ENCODE data around the gene IFT43. TPM values are rescaled to one million over a fixed set of nuclear protein-coding genes. Genes with fewer than 3 reads are reported as not detected.
"Not testable (repeated sequence)": the region's sequence is repeated elsewhere in the genome, so short reads cannot be mapped to it uniquely, and the experiment has no call there.

IFT43 gene
- total and polyA plus RNA-seq, 2 donors (not counting 3 experiments of a cell fraction or from before 2014, with no cell fraction given) = 22.3 to 39.0 TPM

DNA sequence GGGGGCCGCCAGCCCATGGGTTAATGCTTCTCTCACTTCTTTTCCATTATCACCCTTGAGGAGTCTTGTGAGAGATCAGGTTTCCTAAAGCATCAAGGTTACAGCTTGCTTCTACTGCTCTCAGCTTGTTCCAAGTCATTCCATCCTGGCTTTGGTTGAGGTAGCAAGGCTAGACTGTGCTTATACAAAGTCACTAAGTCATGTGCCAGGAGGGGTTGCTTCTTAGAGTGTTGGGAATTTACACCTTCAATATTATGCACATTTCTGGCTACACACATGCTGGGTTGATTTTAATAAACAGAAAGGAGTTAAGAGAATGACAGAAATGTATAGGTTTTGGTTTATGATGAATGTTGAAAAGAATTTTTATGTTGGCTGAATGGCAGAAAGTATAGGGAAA, 21.8 kb downstream of the IFT43 start:
- Histone ChIP-seq H3K9me1 (replicated peaks; ENCODE audit: control insufficient read depth, extremely low read depth, insufficient read depth, low read length) (no peaks in the 10 kb centered on the region), H2AFZ (ENCODE audit: low read depth, low read length) (no peak overlapping the region), H3K4me2 (ENCODE audit: insufficient read depth, low read length) (no peak overlapping the region), H3K9me3 (replicated peaks; ENCODE audit: control insufficient read depth, insufficient read depth, low read length) (no peaks in the 10 kb centered on the region), H3K9ac (replicated peaks; ENCODE audit: extremely low read depth, insufficient read depth, low read length) (no peak overlapping the region), H3K79me2 (ENCODE audit: control insufficient read depth, insufficient read depth, low read length) (no peaks in the 10 kb centered on the region), H4K20me1 (replicated peaks; ENCODE audit: control insufficient read depth, extremely low read depth, insufficient read depth, low read length) (no peaks in the 10 kb centered on the region), H3K36me3 (ENCODE audit: control insufficient read depth in 2 of 2, extremely low read depth in 1 of 2, insufficient read depth in 2 of 2, low read length in 2 of 2) (peaks cover 2 to 17% of the 10 kb centered on the region in 2 experiments), H3K4me1 (ENCODE audit: control insufficient read depth, extremely low read depth, insufficient read depth, low read length) (no peaks in the 10 kb centered on the region), H3K27ac (ENCODE audit: insufficient read depth, low read depth, low read length) (no peak overlapping the region), H3K27me3 (ENCODE audit: control insufficient read depth in 2 of 2, insufficient read depth in 2 of 2, low read length in 2 of 2) (no peaks in the 10 kb centered on the region), H3K4me3 (replicated peaks in 1 of 3; ENCODE audit: insufficient read depth in 1 of 3, low read depth in 1 of 3, low read length in 3 of 3) (no peak overlapping the region)
- intact Hi-C loops (cut with micrococcal nuclease) (no loop called here), dilution Hi-C loops (cut with MboI; ENCODE audit: extremely low pct_ligation_motif_present, low sequenced_read_pairs) (no loop called here)
- no TSS peak for BruUV-seq (replicated peaks)
- ChIA-PET POLR2A (no interaction called here), CTCF (no interaction called here)
- FAIRE-seq (no peak), DNase-seq (ENCODE audit: low read depth, low spot score) (no peak)
- TF ChIP-seq EZH2 (IDR thresholded peaks at IDR 0.05; ENCODE audit: borderline replicate concordance, low read depth, low read length, severe bottlenecking) (no peak), MYC (IDR thresholded peaks at IDR 0.05; ENCODE audit: low read depth, low read length) (no peak), GATA2 (IDR thresholded peaks at IDR 0.05; ENCODE audit: insufficient read depth, insufficient read length, low read depth, low read length) (no peak), POLR2A (IDR thresholded peaks at IDR 0.05; ENCODE audit: low read depth, low read length) (no peak)

DNA sequence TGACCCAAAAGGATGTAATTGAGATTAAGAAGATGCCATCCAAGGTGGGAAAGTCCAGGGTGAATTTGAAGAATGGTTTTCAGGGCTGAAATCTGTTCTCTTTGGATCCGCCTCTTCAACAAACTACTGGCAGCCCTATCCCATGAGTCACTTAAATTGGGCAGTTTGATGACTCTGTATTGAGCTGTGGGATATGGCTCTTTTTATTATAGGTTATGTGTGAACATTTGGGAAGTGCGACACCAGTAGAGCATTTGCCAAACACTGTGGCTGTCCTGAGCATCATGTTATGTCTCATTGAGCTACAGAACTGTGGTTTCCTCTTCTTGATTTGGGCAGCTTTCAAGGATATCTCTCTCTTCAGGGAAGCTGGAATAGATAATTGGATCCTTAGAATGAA, 22.3 kb downstream of the IFT43 start:
- Histone ChIP-seq H3K27ac (ENCODE audit: insufficient read depth, low read depth, low read length) (no peak overlapping the region), H2AFZ (ENCODE audit: low read depth, low read length) (no peak overlapping the region), H3K4me2 (ENCODE audit: insufficient read depth, low read length) (no peak overlapping the region), H3K36me3 (ENCODE audit: control insufficient read depth in 2 of 2, extremely low read depth in 1 of 2, insufficient read depth in 2 of 2, low read length in 2 of 2) (peaks cover 2 to 19% of the 10 kb centered on the region in 2 experiments), H3K4me1 (ENCODE audit: control insufficient read depth, extremely low read depth, insufficient read depth, low read length) (no peaks in the 10 kb centered on the region), H4K20me1 (replicated peaks; ENCODE audit: control insufficient read depth, extremely low read depth, insufficient read depth, low read length) (no peaks in the 10 kb centered on the region), H3K4me3 (replicated peaks in 1 of 3; ENCODE audit: insufficient read depth in 1 of 3, low read depth in 1 of 3, low read length in 3 of 3) (no peak overlapping the region), H3K9me3 (replicated peaks; ENCODE audit: control insufficient read depth, insufficient read depth, low read length) (no peaks in the 10 kb centered on the region), H3K79me2 (ENCODE audit: control insufficient read depth, insufficient read depth, low read length) (no peaks in the 10 kb centered on the region), H3K9me1 (replicated peaks; ENCODE audit: control insufficient read depth, extremely low read depth, insufficient read depth, low read length) (no peaks in the 10 kb centered on the region), H3K27me3 (ENCODE audit: control insufficient read depth in 2 of 2, insufficient read depth in 2 of 2, low read length in 2 of 2) (no peaks in the 10 kb centered on the region), H3K9ac (replicated peaks; ENCODE audit: extremely low read depth, insufficient read depth, low read length) (no peak overlapping the region)
- dilution Hi-C loops (cut with MboI; ENCODE audit: extremely low pct_ligation_motif_present, low sequenced_read_pairs) = no loop called here
- no TSS peak for BruUV-seq (replicated peaks)
- no peak for TF ChIP-seq GATA2 (IDR thresholded peaks at IDR 0.05; ENCODE audit: insufficient read depth, insufficient read length, low read depth, low read length)
- TF ChIP-seq EZH2 (IDR thresholded peaks at IDR 0.05; ENCODE audit: borderline replicate concordance, low read depth, low read length, severe bottlenecking) = no peak
- TF ChIP-seq, protein P1, sequence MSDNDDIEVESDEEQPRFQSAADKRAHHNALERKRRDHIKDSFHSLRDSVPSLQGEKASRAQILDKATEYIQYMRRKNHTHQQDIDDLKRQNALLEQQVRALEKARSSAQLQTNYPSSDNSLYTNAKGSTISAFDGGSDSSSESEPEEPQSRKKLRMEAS (IDR thresholded peaks at IDR 0.05; ENCODE audit: insufficient read depth, insufficient read length) = no peak
- no peak for TF ChIP-seq POLR2AphosphoS5 (IDR thresholded peaks at IDR 0.05; ENCODE audit: insufficient read depth, low read depth, low read length)
- no peak for TF ChIP-seq FOS (IDR thresholded peaks at IDR 0.05; ENCODE audit: borderline replicate concordance, insufficient read depth, low read length)
- ChIA-PET CTCF (interaction anchor here (1.2 to 1.8 kb wide), 4 partner anchors 25 to 341 kb away, joined by 3 to 8 read pairs (median 4); no protein-coding TSS in a partner anchor), POLR2A (no interaction called here)
- FAIRE-seq (no peak), DNase-seq (ENCODE audit: low read depth, low spot score) (no peak)
- intact Hi-C loops (cut with micrococcal nuclease) = no loop called here

DNA sequence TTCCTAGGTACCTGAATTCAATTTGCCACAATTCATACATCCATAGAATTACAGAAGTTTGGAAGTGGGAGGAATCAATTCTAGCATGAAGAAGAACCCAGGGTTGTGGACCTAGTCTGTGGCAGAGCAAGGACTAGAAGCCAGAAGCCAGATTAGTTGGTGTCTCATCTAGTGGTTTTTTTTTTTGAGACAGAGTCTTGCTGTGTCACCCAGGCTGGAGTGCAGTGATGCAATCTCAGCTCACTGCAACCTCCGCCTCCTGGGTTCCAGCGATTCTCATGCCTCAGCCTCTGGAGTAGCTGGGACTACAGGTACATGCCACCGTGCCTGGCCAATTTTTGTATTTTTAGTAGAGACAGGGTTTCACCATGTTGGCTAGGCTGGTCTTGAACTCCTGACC, 24.1 kb downstream of the IFT43 start:
- dilution Hi-C loops (cut with MboI; ENCODE audit: extremely low pct_ligation_motif_present, low sequenced_read_pairs); H3K4me1 ChIP-seq (ENCODE audit: control insufficient read depth, extremely low read depth, insufficient read depth, low read length); H3K4me2 ChIP-seq (ENCODE audit: insufficient read depth, low read length); H3K9me3 ChIP-seq (replicated peaks; ENCODE audit: control insufficient read depth, insufficient read depth, low read length); H3K9me1 ChIP-seq (replicated peaks; ENCODE audit: control insufficient read depth, extremely low read depth, insufficient read depth, low read length); H3K9ac ChIP-seq (replicated peaks; ENCODE audit: extremely low read depth, insufficient read depth, low read length); H3K4me3 ChIP-seq (replicated peaks in 1 of 3; ENCODE audit: insufficient read depth in 1 of 3, low read depth in 1 of 3, low read length in 3 of 3); H4K20me1 ChIP-seq (replicated peaks; ENCODE audit: control insufficient read depth, extremely low read depth, insufficient read depth, low read length); POLR2A ChIA-PET; FAIRE-seq; BruUV-seq (replicated peaks); H3K27me3 ChIP-seq (ENCODE audit: control insufficient read depth in 2 of 2, insufficient read depth in 2 of 2, low read length in 2 of 2); DNase-seq (ENCODE audit: low read depth, low spot score); H2AFZ ChIP-seq (ENCODE audit: low read depth, low read length); H3K79me2 ChIP-seq (ENCODE audit: control insufficient read depth, insufficient read depth, low read length); intact Hi-C loops (cut with micrococcal nuclease); H3K27ac ChIP-seq (ENCODE audit: insufficient read depth, low read depth, low read length): not testable (repeated sequence)
- CTCF ChIA-PET = interaction anchor here (1.8 kb wide), 1 partner anchor 301 kb away, joined by 8 read pairs; no protein-coding TSS in a partner anchor
- H3K36me3 ChIP-seq (ENCODE audit: control insufficient read depth in 2 of 2, extremely low read depth in 1 of 2, insufficient read depth in 2 of 2, low read length in 2 of 2) = peaks cover 2 to 23% of the 10 kb centered on the region in 2 experiments
